HCT116 (cell line): ENCODE measurements around the gene TMEM131. TPM values are rescaled to one million over a fixed set of nuclear protein-coding genes. Genes with fewer than 3 reads are reported as not detected.

Experiments
- ATAC-seq: fragments of 200-7000 bp; cut with Tn5 transposase; 2 replicates; pipeline ENCODE4 v1.9.1; 2020; ENCODE audit warnings: mild to moderate bottlenecking, moderate library complexity
- BruUV-seq: library from RNA; stranded (reverse); fragments of 400-500 nt; replicated peaks from 2 replicates; lab custom pipeline; 2021; lab: Mats Ljungman, UMichigan
- CTCF ChIA-PET: fragments of 300-600 bp; sonication (Branson Sonifier 250); formaldehyde crosslinking; loops from one replicate; lab custom pipeline; 2021; ENCODE audit warnings: antibody characterized with exemption; lab: Charles Lee
- POLR2A ChIA-PET: fragments of 300-600, 350-600 bp; sonication (Branson Sonifier 250); formaldehyde crosslinking; loops from one replicate; lab custom pipeline; 2021; ENCODE audit warnings: antibody characterized with exemption; lab: Charles Lee
- RAD21 ChIA-PET, 2 experiments: fragments of 300-600 bp; sonication (Branson Sonifier 250); formaldehyde crosslinking; loops; one replicate each; lab custom pipeline; 2023; ENCODE audit warnings: low total read pairs in 2 of 2; ENCODE audit not compliant: uncharacterized antibody in 2 of 2, unreplicated experiment in 2 of 2, low non-redundant PET in 1 of 2; lab: Charles Lee
- DNase-seq: peaks from one replicate; pipeline ENCODE4 v3.0.0-alpha.2; 2010; ENCODE audit warnings: low read depth, low spot score
- H2AFZ ChIP-seq: fragments of 200-600 bp; shearing (Covaris generic), sonication (generic); 2 replicates; pipeline ENCODE4 v1.6.1; 2017; ENCODE audit warnings: low read depth, mixed run types, mixed read lengths, antibody characterized with exemption, low read length; ENCODE audit not compliant: poor library complexity, severe bottlenecking
- H3K27ac ChIP-seq: 2 replicates; pipeline ENCODE4 v1.5.1; 2012; ENCODE audit warnings: low read depth, low read length
- H3K27me3 ChIP-seq: fragments of 200-600 bp; sonication (generic); 2 replicates; pipeline ENCODE4 v1.6.1; 2016; ENCODE audit warnings: mixed run types, low read length, mixed read lengths; ENCODE audit not compliant: insufficient read depth
- H3K36me3 ChIP-seq, 2 experiments: fragments of 200-500 bp in 1 of 2; fragments of 200-600 bp in 1 of 2; sonication (Bioruptor generic) in 1 of 2; sonication (generic) in 1 of 2; 2 replicates each; pipeline versions ENCODE4 v1.5.1 to v1.6.1; 2014 to 2016; ENCODE audit warnings: low read length in 2 of 2, inconsistent platforms in 1 of 2, mixed read lengths in 1 of 2, mixed run types in 1 of 2; ENCODE audit not compliant: insufficient read depth in 2 of 2, control insufficient read depth in 1 of 2
- H3K4me1 ChIP-seq, 2 experiments: fragments of 200-600 bp in 1 of 2; sonication (generic) in 1 of 2; 2 replicates each; pipeline versions ENCODE4 v1.5.1 to v1.6.1; 2012 to 2017; ENCODE audit warnings: low read length in 2 of 2, inconsistent platforms in 1 of 2, mild to moderate bottlenecking in 1 of 2, mixed read lengths in 1 of 2, mixed run types in 1 of 2, moderate library complexity in 1 of 2; ENCODE audit not compliant: insufficient read depth in 2 of 2, control insufficient read depth in 1 of 2
- H3K4me2 ChIP-seq: fragments of 200-600 bp; sonication (generic); 2 replicates; pipeline ENCODE4 v1.6.1; 2017; ENCODE audit warnings: mixed run types, low read length, mixed read lengths
- H3K4me3 ChIP-seq, 2 experiments: fragments of 200-600 bp in 1 of 2; sonication (generic) in 1 of 2; replicated peaks in 1 of 2; 2 replicates each; pipeline ENCODE4 v1.5.1; 2011 to 2016; ENCODE audit warnings: low read length in 2 of 2, control low read depth in 1 of 2, low read depth in 1 of 2, mild to moderate bottlenecking in 1 of 2, mixed read lengths in 1 of 2, mixed run types in 1 of 2
- H3K79me2 ChIP-seq: fragments of 200-600 bp; sonication (generic); 2 replicates; pipeline ENCODE4 v1.6.1; 2017; ENCODE audit warnings: mild to moderate bottlenecking, mixed run types, low read length, moderate library complexity, mixed read lengths; ENCODE audit not compliant: insufficient read depth
- H3K9ac ChIP-seq: fragments of 200-600 bp; sonication (generic); 2 replicates; pipeline ENCODE4 v1.6.1; 2016; ENCODE audit warnings: low read length, mixed read lengths
- H3K9me2 ChIP-seq: fragments of 200-600 bp; sonication (generic), shearing (Covaris generic); 2 replicates; pipeline ENCODE4 v1.6.1; 2017; ENCODE audit warnings: mixed run types, mild to moderate bottlenecking, moderate library complexity; ENCODE audit not compliant: insufficient read depth
- H3K9me3 ChIP-seq, 2 experiments: fragments of 200-500 bp in 1 of 2; fragments of 200-600 bp in 1 of 2; sonication (Bioruptor generic) in 1 of 2; sonication (generic) in 1 of 2; 2 replicates each; pipeline ENCODE4 v1.6.1; 2014 to 2017; ENCODE audit warnings: low read length in 2 of 2, mixed read lengths in 2 of 2, inconsistent platforms in 1 of 2, low read depth in 1 of 2, mild to moderate bottlenecking in 1 of 2, mixed run types in 1 of 2, moderate library complexity in 1 of 2; ENCODE audit not compliant: control insufficient read depth in 1 of 2, insufficient read depth in 1 of 2
- H4K20me1 ChIP-seq: fragments of 200-600 bp; sonication (generic), shearing (Covaris generic); 2 replicates; pipeline ENCODE4 v1.6.1; 2017; ENCODE audit warnings: mixed run types, mild to moderate bottlenecking, moderate library complexity; ENCODE audit not compliant: insufficient read depth
- ATF3 ChIP-seq: IDR thresholded peaks from 2 replicates; pipeline ENCODE4 v1.6.1; 2012
- CTCF ChIP-seq, 3 experiments: fragments of 200-600 bp in 1 of 3; sonication (generic) in 1 of 3; IDR thresholded peaks in 2 of 3; conservative IDR thresholded peaks in 1 of 3; 2 replicates each; pipeline ENCODE4 v1.5.1; 2012 to 2017; ENCODE audit warnings: low read depth in 2 of 3, low read length in 2 of 3, antibody characterized with exemption in 1 of 3, borderline replicate concordance in 1 of 3, control low read depth in 1 of 3, mild to moderate bottlenecking in 1 of 3, mixed read lengths in 1 of 3, mixed run types in 1 of 3, moderate library complexity in 1 of 3; ENCODE audit not compliant: insufficient read depth in 1 of 3
- ELF1 ChIP-seq: IDR thresholded peaks from 2 replicates; pipeline ENCODE4 v1.6.1; 2012; ENCODE audit warnings: low read depth, borderline replicate concordance
- JUND ChIP-seq: IDR thresholded peaks from 2 replicates; pipeline ENCODE4 v1.6.1; 2012
- POLR2AphosphoS5 ChIP-seq: IDR thresholded peaks from 2 replicates; pipeline ENCODE4 v1.6.1; 2011; ENCODE audit warnings: mild to moderate bottlenecking, low read depth, low read length, moderate library complexity
- RAD21 ChIP-seq: IDR thresholded peaks from 2 replicates; pipeline ENCODE4 v1.6.1; 2012; ENCODE audit warnings: low read depth, mild to moderate bottlenecking
- REST ChIP-seq: IDR thresholded peaks from 2 replicates; pipeline ENCODE4 v1.6.1; 2012; ENCODE audit warnings: low read depth
- SIN3A ChIP-seq: IDR thresholded peaks from 2 replicates; pipeline ENCODE4 v1.6.1; 2012; ENCODE audit warnings: low read depth
- SP1 ChIP-seq: IDR thresholded peaks from 2 replicates; pipeline ENCODE4 v1.6.1; 2012; ENCODE audit warnings: low read depth
- SRF ChIP-seq: IDR thresholded peaks from 2 replicates; pipeline ENCODE4 v1.6.1; 2012; ENCODE audit warnings: low read depth
- ZBTB33 ChIP-seq: IDR thresholded peaks from 2 replicates; pipeline ENCODE4 v1.6.1; 2011; ENCODE audit warnings: mild to moderate bottlenecking, low read length, moderate library complexity; ENCODE audit not compliant: insufficient replicate concordance; ENCODE audit errors: extremely low read depth
- ZFX ChIP-seq: fragments of 450-650 bp; IDR thresholded peaks from 2 replicates; pipeline ENCODE4 v1.6.1; 2017
- intact Hi-C: fragments of 100-400 bp; cut with micrococcal nuclease; formaldehyde crosslinking; loops from 2 replicates; pipeline ENCODE4 v1.10.0; 2022
- total RNA-seq: library from RNA; stranded (reverse); gene quantifications from one replicate; pipeline ENCODE4 v1.2.1, GENCODE V29; 2021; ENCODE audit not compliant: unreplicated experiment

Gene TMEM131
- total RNA-seq, 1 experiment from 2014 or later, result 51.5 TPM

- TF ChIP-seq REST (no peak), SP1 (no peak)
- TF ChIP-seq, all 23 proteins: peak for 0
These were observed 31.9 kb downstream of the TMEM131 start (continued) for GRCh38 chr2:97963880-97964279.

- Histone ChIP-seq H3K4me1 (peaks cover 8 to 19% of the 10 kb centered on the region in 2 experiments; a peak in 3 of 4 replicates), H3K27me3 (no peaks in the 10 kb centered on the region), H3K9me2 (no peaks in the 10 kb centered on the region), H3K36me3 (no peaks in the 10 kb centered on the region), H3K9ac (no peak overlapping the region), H3K4me3 (no peak overlapping the region), H2AFZ (no peak overlapping the region), H3K79me2 (peaks cover 99% of the 10 kb centered on the region), H4K20me1 (0 out of 2 replicates have a peak, but pooled peaks cover 5% of the 10 kb centered on the region), H3K9me3 (no peaks in the 10 kb centered on the region), H3K27ac (no peak overlapping the region), H3K4me2 (no peak overlapping the region)
- CTCF ChIA-PET, result no interaction called here
- DNase-seq, result no peak
- POLR2A ChIA-PET, result no interaction called here
- ATAC-seq, result no peak
- RAD21 ChIA-PET, result no interaction called here
- no TSS peak for BruUV-seq
- intact Hi-C loops, result no loop called here
- TF ChIP-seq ZBTB33 (no peak), JUND (no peak), CTCF (IDR thresholded peaks at IDR 0.05 in 2 of 3, conservative IDR thresholded peaks at IDR 0.05 in 1 of 3; ENCODE audit: borderline replicate concordance in 1 of 3, insufficient read depth in 1 of 3, low read depth in 2 of 3, low read length in 2 of 3) (no peak), RAD21 (no peak), REST (no peak), ATF3 (no peak), SRF (no peak), ZFX (no peak), POLR2AphosphoS5 (no peak), ELF1 (no peak), SP1 (no peak), SIN3A (no peak)
- TF ChIP-seq, all 23 proteins: peak for 0
These were observed 32.7 kb downstream of the TMEM131 start for GRCh38 chr2:97963079-97963406.
